ENCODE results near the gene SNTB2. TPM values are rescaled to one million over a fixed set of nuclear protein-coding genes. Genes with fewer than 3 reads are reported as not detected.

Gene SNTB2
- total RNA-seq, 1 experiment from 2014 or later = 20.2 TPM

DNA sequence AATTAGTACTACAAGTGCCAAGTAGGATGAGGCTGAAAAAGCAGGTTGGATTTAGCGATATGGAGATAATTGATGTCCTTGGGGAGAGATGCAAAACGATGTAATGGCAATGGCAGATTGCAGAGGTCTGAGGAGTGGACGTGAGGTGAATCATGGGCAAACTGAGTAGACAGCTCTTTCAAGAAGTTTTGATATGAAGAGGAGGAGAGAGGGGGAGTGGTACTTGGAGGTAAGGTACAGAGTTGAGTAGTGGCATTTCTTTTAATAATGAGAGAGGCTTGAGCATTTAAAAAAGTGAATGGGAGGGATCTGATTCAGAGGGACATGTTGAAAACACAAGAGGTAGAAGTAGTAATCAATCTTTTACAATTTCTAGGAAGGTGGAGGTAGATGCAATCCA lies 106.4 kb downstream of the SNTB2 start:
- peak overlapping the region in 1 of 3 experiments; percentile 8; a peak in 2 of 7 replicates for H3K27ac Mint-ChIP-seq
- no peak overlapping the region for H3K4me2 ChIP-seq (ENCODE audit: insufficient read depth, insufficient read length, low read length)
- TF ChIP-seq, protein P1, sequence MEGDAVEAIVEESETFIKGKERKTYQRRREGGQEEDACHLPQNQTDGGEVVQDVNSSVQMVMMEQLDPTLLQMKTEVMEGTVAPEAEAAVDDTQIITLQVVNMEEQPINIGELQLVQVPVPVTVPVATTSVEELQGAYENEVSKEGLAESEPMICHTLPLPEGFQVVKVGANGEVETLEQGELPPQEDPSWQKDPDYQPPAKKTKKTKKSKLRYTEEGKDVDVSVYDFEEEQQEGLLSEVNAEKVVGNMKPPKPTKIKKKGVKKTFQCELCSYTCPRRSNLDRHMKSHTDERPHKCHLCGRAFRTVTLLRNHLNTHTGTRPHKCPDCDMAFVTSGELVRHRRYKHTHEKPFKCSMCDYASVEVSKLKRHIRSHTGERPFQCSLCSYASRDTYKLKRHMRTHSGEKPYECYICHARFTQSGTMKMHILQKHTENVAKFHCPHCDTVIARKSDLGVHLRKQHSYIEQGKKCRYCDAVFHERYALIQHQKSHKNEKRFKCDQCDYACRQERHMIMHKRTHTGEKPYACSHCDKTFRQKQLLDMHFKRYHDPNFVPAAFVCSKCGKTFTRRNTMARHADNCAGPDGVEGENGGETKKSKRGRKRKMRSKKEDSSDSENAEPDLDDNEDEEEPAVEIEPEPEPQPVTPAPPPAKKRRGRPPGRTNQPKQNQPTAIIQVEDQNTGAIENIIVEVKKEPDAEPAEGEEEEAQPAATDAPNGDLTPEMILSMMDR (conservative IDR thresholded peaks at IDR 0.05) = no peak

More for the DNA sequence above, 106.4 kb downstream of the SNTB2 start:
- no peak for DNase-seq
- Histone ChIP-seq H2BK5ac (ENCODE audit: insufficient read length, low read length) (no peak overlapping the region), H2BK12ac (ENCODE audit: insufficient read length, low read depth, low read length) (no peak overlapping the region), H3K4ac (ENCODE audit: low read depth, low read length) (no peak overlapping the region), H4K91ac (ENCODE audit: insufficient read length, low read depth, low read length) (no peak overlapping the region), H4K5ac (ENCODE audit: insufficient read length, low read depth, low read length) (no peak overlapping the region), H3K23ac (ENCODE audit: insufficient read length, low read depth, low read length) (no peak overlapping the region), H3K23me2 (ENCODE audit: insufficient read length, low read depth, low read length, poor library complexity, severe bottlenecking) (no peaks in the 10 kb centered on the region), H4K20me1 (ENCODE audit: control insufficient read depth, insufficient read depth, insufficient read length) (no peaks in the 10 kb centered on the region), H3K27ac (ENCODE audit: insufficient read length, low read depth, low read length) (no peak overlapping the region), H3K79me1 (ENCODE audit: insufficient read depth, low read depth, low read length, poor library complexity, severe bottlenecking) (no peaks in the 10 kb centered on the region), H2BK120ac (ENCODE audit: low read depth, low read length, poor library complexity, severe bottlenecking) (no peak overlapping the region), H2AFZ (ENCODE audit: low read length) (no peak overlapping the region), H3K9ac (ENCODE audit: extremely low read depth, insufficient read length, low read length) (no peak overlapping the region), H2BK15ac (ENCODE audit: low read depth, low read length) (no peak overlapping the region), H2BK20ac (ENCODE audit: low read depth, low read length, poor library complexity, severe bottlenecking) (no peak overlapping the region), H4K8ac (replicated peaks; ENCODE audit: insufficient read length, low read depth, low read length) (no peak overlapping the region), H3K56ac (ENCODE audit: insufficient read length, low read depth, low read length) (no peak overlapping the region), H3T11ph (ENCODE audit: low read length) (no peak overlapping the region), H3K79me2 (ENCODE audit: insufficient read depth, low read length) (no peaks in the 10 kb centered on the region), H3K4me1 (ENCODE audit: insufficient read depth, low read length) (no peaks in the 10 kb centered on the region), H3K27me3 (ENCODE audit: insufficient read depth, low read length) (no peaks in the 10 kb centered on the region), H3K9me3 (ENCODE audit: control insufficient read depth, low read depth, low read length) (no peaks in the 10 kb centered on the region), H3K14ac (ENCODE audit: insufficient read depth, low read length) (no peak overlapping the region), H3K18ac (ENCODE audit: insufficient read length, low read depth, low read length) (no peak overlapping the region), H2AK5ac (ENCODE audit: insufficient read length, low read length) (no peak overlapping the region)
- H3K36me3 Mint-ChIP-seq (ENCODE audit: insufficient read depth in 1 of 3, low read depth in 3 of 3) = peaks cover 0 to 5% (median 2%) of the 10 kb centered on the region in 3 experiments; a peak in 4 of 7 replicates
- WGBS (ENCODE audit: extremely low coverage, insufficient read length, low lambda C conversion rate) = no CpG with 5 or more reads among the region's 3 CpGs
- no peaks in the 10 kb centered on the region for H3K4me1 Mint-ChIP-seq
- H3K27me3 Mint-ChIP-seq (ENCODE audit: low read depth) = no peaks in the 10 kb centered on the region
- no peaks in the 10 kb centered on the region for H3K9me3 Mint-ChIP-seq
- no peak overlapping the region for H3K4me3 Mint-ChIP-seq
